ENCODE results near the gene MMP8.

Gene MMP8

DNA sequence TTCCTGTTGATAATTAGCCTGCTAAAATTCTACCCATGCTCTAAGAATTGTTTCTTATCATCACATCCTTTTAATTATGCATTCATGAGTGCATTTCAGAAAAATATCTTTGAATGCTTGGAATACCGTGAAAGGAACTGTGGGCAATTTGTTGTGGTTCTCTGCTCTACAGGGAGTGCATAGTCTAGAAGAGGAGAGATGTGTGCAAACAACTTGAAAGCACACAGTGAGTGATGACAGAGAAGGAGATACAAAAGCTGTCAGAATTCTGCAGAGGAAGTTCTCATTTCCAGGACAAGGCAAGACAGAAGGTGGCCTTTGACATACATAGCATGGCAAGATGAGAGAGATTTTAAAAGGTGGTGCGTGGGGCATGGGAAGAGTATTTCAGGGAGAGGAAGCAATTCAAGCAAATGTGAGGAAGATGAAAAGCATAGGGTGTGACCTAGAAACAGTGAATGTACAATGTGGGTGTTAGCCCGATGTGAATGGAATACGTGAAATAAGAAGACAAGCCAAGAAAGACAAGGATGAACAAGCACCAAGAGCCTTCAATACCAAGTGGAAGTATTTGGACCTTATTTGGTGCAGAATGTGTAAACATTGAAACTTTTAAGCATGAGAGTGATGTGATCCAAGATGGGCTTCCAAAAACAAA, 5.0 kb downstream of the MMP8 start:
- DNase-seq (ENCODE audit: low read depth): no peak

GRCh38 chr11:102717280-102717679, 7.5 kb downstream of the MMP8 start:
- DNase-seq (ENCODE audit: low read depth): no peak

- DNase-seq (ENCODE audit: low read depth): no peak
Observed at GRCh38 chr11:102716527-102716926, 8.2 kb downstream of the MMP8 start.

DNA sequence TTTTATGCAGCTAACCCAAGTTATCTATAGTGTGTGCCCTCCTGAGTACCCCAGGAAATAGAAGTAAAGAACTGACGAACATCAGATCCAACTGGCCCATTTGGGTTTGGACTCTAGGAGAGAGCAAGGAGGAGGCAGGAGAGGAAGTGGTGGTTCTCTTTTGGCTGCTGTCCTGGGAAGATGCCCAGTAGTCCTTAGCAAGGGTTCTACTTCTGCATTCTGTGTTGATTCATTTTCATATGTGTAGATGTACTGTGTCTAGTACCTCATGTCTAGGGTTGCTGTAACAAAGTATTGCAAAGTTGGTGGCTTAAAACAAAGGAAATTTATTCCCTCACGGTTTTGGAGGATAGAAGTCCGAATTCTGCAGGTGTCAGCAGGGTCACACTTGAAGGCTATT, 12.6 kb downstream of the MMP8 start:
- no peak for DNase-seq (ENCODE audit: low read depth)

GRCh38 chr11:102709201-102709945, 15.4 kb downstream of the MMP8 start:
- DNase-seq (ENCODE audit: low read depth): no peak

GRCh38 chr11:102708654-102709053, 16.1 kb downstream of the MMP8 start:
- DNase-seq (ENCODE audit: low read depth): no peak

- DNase-seq (ENCODE audit: low read depth): no peak
Observed at GRCh38 chr11:102705626-102706025, 19.1 kb downstream of the MMP8 start, which contains the start of gene MMP27. Gene MMP27 (minus strand): TSS chr11:102705769. CDS start chr11:102705714, 55 bp downstream.

- no peak for DNase-seq (ENCODE audit: low read depth)
Observed at GRCh38 chr11:102704841-102705240, 19.9 kb downstream of the MMP8 start.

GRCh38 chr11:102703826-102704493, 20.8 kb downstream of the MMP8 start:
- DNase-seq (ENCODE audit: low read depth): no peak

DNA sequence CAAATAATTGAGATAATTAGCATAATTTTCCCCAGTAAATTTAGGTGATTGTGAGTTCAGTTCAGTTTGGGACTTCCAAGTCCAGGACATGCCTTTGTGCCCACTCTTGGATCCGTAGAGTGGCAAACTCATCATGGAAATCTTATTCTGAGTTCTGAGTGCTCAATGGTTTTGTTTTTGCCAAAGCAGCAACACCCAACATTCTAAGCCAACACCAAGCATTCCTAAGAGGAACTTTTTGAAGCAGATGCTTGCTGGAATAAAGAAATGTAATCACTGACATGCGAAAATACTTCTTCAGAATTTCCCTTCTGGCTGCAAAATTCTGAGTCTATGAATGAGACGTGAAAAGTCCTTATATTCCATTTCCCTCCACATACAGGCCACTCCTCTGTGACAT, 29.6 kb downstream of the MMP8 start:
- DNase-seq (ENCODE audit: low read depth): no peak

DNA sequence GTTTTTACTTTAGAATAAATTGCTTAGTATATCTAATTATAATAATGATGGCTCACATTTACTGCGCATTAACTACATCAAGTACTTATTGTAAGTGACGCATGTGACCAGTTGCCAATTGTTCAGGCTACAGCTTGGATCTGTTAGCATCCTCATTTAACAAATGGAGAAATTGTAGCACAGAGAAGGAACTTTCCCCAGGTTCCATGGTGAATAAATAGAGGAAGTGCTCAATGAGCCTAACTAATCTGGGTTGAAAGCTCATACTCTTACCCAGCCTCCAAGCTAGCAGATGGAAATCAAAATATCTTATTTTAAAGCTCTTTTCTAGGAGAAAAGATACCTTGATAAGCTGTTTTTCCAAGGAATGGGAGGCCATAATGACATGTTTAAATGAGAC, 39.0 kb downstream of the MMP8 start:
- no peak for DNase-seq (ENCODE audit: low read depth)

GRCh38 chr11:102685338-102685737, 39.4 kb downstream of the MMP8 start:
- no peak for DNase-seq (ENCODE audit: low read depth)

GRCh38 chr11:102683277-102683676, 41.5 kb downstream of the MMP8 start:
- no peak for DNase-seq (ENCODE audit: low read depth)

DNA sequence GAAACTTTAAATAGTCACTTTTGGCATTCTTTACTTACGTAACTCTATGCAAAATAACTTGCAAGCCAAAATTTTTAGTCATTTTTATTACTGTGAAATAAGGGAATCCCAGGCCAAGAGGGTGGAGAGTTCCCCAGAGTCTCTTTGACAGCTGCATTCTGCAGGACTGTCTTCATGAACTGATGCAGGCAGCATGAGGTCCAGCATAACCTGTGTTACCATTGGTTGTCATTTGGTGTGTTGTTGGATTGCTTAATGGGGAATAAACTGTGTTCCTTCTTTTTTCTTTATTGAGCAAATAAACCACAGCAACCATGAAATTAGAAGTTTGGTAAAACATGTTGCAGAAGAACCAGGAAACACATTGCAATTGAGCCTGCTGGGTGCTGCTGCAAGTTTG, 43.8 kb downstream of the MMP8 start:
- no peak for DNase-seq (ENCODE audit: low read depth)

- no peak for DNase-seq (ENCODE audit: low read depth)
Observed at GRCh38 chr11:102678022-102678421, 46.7 kb downstream of the MMP8 start.

GRCh38 chr11:102676084-102676483, 48.7 kb downstream of the MMP8 start:
- DNase-seq (ENCODE audit: low read depth): no peak

DNA sequence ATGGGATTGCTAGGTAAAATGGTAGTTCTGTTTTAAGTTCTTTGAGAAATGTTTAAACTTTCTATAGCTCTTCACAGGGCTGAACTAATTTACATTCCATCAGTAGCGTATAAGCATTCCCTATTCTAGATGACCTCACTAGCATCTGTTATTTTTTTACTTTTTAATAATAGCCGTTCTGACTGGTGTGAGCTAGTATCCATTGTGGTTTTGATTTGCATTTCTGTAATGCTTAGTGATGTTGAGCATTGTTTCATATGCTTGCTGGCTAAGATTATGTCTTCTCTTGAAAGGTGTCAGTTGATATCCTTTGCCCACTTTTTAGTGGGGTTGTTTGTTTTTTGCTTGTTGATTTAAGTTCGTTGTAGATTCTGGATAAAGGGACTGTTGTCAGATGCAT, 55.1 kb downstream of the MMP8 start:
- DNase-seq (ENCODE audit: low read depth): no peak

- DNase-seq (ENCODE audit: low read depth): no peak
Observed at GRCh38 chr11:102666331-102666957, 58.3 kb downstream of the MMP8 start.

DNA sequence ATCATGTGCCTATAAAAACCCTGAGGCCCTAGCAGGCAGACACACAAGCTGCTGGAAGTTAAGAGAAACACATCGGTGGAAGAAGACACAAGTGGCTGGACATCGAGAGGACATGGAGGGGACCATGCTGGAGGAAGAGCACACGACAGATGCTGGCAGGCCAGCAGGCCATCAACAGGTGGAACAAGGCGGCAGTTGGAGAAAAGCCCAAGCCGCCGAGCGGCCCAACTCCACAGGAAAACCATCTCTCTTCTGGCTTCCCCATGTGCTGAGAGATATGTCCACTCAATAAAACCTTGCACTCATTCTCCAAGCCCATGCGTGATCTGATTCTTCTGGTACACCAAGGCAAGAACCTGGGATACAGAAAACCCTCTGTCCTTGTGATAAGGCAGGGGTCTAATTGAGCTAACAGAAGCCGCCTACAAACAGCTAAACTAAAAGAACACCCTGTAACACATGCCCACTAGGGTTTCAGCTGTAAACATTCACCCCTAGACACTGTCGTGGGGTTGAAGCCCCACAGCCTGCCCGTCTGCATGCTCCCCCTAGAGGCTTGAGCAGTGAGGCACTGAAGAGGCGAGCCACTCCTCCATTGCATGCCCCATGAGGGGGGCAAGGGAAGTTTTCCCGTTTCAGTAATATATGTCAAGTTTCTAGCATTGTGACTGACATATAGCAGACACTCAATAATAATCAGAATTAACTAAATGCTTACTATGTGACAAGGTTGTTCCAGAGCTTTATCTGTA, 60.6 kb downstream of the MMP8 start:
- no peak for DNase-seq (ENCODE audit: low read depth)

DNA sequence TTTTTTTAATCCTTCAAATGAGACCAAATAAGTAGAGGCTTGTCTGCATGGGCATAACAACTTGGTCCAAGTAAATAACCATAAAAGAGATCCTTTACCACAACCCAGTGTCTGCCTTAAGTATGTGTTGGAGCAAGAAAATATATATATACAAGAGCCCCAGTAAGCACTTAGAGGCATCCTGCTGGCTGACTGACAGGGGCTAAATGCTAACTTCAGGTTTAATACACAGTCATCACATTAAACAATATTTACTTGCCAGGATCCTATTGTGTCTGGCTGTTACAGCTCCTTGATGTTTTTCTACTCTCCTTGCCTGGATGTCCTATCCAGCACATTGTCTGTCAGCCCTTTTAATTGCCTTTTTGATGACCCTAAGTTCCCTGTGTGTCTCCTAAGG, 62.1 kb downstream of the MMP8 start:
- DNase-seq (ENCODE audit: low read depth): no peak
